Omental fat pad (tissue), 4 donors: ENCODE results near the gene CELF5. TPM values are rescaled to one million over a fixed set of nuclear protein-coding genes. Genes with fewer than 3 reads are reported as not detected.
"Not testable (repeated sequence)": the region's sequence is repeated elsewhere in the genome, so short reads cannot be mapped to it uniquely, and the experiment has no call there.

Source experiments
- ATAC-seq: fragments of 150-250 bp; one replicate; pipeline ENCODE4 v1.9.1; 2016; ENCODE audit warnings: mild to moderate bottlenecking, moderate library complexity; ENCODE audit not compliant: low FRiP score
- DNase-seq: peaks from one replicate; pipeline ENCODE4 v3.0.0-alpha.2; 2019; ENCODE audit warnings: low spot score
- total RNA-seq, 4 donors: library from RNA; depleted of rRNA; stranded (reverse); fragments of >200 nt; gene quantifications; one replicate each; pipeline ENCODE4 v1.1.0, GENCODE V29; 2016
- TF ChIP-seq, protein P1 (sequence below), 3 donors: fragments of 450-650 bp; IDR thresholded peaks; one replicate each; pipeline ENCODE4 v1.5.1; 2016 to 2017; ENCODE audit warnings: antibody characterized with exemption in 3 of 3, mild to moderate bottlenecking in 3 of 3, moderate library complexity in 2 of 3

Gene CELF5
- total RNA-seq, 4 donors from 2014 or later = not detected

GRCh38 chr19:3187662-3188511 is 36.6 kb upstream of the CELF5 start:
- DNase-seq (no peak), ATAC-seq (no peak)

GRCh38 chr19:3188627-3189596 is 35.5 kb upstream of the CELF5 start:
- no peak for DNase-seq

More at GRCh38 chr19:3187662-3188511, 36.6 kb upstream of the CELF5 start:
- TF ChIP-seq, protein P1, sequence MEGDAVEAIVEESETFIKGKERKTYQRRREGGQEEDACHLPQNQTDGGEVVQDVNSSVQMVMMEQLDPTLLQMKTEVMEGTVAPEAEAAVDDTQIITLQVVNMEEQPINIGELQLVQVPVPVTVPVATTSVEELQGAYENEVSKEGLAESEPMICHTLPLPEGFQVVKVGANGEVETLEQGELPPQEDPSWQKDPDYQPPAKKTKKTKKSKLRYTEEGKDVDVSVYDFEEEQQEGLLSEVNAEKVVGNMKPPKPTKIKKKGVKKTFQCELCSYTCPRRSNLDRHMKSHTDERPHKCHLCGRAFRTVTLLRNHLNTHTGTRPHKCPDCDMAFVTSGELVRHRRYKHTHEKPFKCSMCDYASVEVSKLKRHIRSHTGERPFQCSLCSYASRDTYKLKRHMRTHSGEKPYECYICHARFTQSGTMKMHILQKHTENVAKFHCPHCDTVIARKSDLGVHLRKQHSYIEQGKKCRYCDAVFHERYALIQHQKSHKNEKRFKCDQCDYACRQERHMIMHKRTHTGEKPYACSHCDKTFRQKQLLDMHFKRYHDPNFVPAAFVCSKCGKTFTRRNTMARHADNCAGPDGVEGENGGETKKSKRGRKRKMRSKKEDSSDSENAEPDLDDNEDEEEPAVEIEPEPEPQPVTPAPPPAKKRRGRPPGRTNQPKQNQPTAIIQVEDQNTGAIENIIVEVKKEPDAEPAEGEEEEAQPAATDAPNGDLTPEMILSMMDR (IDR thresholded peaks at IDR 0.05) = no peak

GRCh38 chr19:3189702-3190469 is 34.6 kb upstream of the CELF5 start:
- ATAC-seq (no peak), DNase-seq (no peak)
- TF ChIP-seq, protein P1 (IDR thresholded peaks at IDR 0.05) = no peak

More at GRCh38 chr19:3188627-3189596, 35.5 kb upstream of the CELF5 start:
- ATAC-seq = no peak
- TF ChIP-seq, protein P1 (IDR thresholded peaks at IDR 0.05) = no peak

GRCh38 chr19:3190470-3190770 is 34.0 kb upstream of the CELF5 start:
- DNase-seq (no peak), ATAC-seq (no peak)
- TF ChIP-seq, protein P1 (IDR thresholded peaks at IDR 0.05) = no peak

DNA sequence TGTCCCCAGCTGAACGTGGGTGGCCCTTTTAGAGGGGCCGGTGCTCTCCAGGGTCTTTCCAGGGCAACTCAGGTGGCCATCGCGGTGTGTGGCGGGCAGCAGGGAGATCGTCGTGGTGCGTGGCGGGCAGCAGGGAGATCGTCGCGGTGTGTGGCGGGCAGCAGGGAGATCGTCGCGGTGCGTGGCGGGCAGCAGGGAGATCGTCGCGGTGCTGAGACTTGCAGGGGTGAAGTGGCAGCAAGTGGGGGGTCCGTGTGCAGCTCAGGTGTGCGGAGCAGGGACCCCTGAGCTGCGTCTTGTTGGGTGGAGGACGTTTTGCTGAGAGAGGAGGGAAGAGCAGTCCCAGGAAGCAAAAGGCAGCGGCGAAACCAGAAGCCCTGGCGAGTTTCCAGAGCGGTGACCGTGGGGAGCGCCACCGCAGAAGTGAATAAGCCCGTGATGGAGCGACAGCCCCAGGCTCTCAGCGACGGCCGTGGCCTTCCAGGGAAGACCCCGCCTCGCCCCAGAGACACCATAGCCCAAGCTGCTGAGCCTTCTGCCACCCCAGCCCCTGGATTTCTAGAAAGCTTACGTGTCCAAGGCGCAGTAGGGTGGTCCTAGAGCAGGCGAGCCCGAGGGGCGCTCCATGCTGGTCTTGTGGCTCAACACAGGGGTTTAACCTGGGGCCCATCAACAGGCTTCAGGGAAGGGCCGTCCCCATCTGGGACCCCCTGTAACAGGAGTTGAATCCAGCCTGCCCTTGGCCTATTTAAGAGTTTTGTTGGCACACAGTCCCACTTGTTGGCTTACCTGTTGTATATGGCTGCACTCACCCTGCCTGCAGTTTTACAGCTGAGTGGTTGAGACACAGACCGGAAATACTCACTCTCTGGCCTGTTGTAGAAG is 33.3 kb upstream of the CELF5 start:
- ATAC-seq (no peak), DNase-seq (no peak)
- TF ChIP-seq, protein P1 (IDR thresholded peaks at IDR 0.05) = no peak

GRCh38 chr19:3191806-3192104 is 32.7 kb upstream of the CELF5 start:
- not testable (repeated sequence) for DNase-seq, ATAC-seq
